Uterus (tissue), 4 donors: ENCODE data around the gene ASCC3. TPM values are rescaled to one million over a fixed set of nuclear protein-coding genes. Genes with fewer than 3 reads are reported as not detected.

Experiments
- DNase-seq, 2 donors: peaks; one replicate each; pipeline ENCODE4 v3.0.0-alpha.2; 2019 to 2020
- H3K27ac ChIP-seq, 2 donors: fragments of 200-600 bp; sonication (generic); 1 replicate in 1 of 2; 2 replicates in 1 of 2; pipeline ENCODE4 v1.5.1; 2016 to 2018
- H3K27me3 ChIP-seq, 2 donors: fragments of 200-600 bp; sonication (generic); one replicate each; pipeline ENCODE4 v1.5.1; 2018 to 2019; ENCODE audit warnings: control low read depth in 1 of 2
- H3K36me3 ChIP-seq, 2 donors: fragments of 200-600 bp; sonication (generic); one replicate each; pipeline ENCODE4 v1.5.1; 2019; ENCODE audit warnings: control low read depth in 1 of 2
- H3K4me1 ChIP-seq, 2 donors: fragments of 200-600 bp; sonication (generic); one replicate each; pipeline ENCODE4 v1.5.1; 2018 to 2019; ENCODE audit warnings: control low read depth in 1 of 2
- H3K4me3 ChIP-seq, 2 donors: fragments of 200-600 bp; sonication (generic); 1 replicate in 1 of 2; 2 replicates in 1 of 2; pipeline ENCODE4 v1.5.1; 2018 to 2019; ENCODE audit warnings: mild to moderate bottlenecking in 1 of 2
- H3K9me3 ChIP-seq, 2 donors: fragments of 200-600 bp; sonication (generic); one replicate each; pipeline ENCODE4 v1.5.1; 2019; ENCODE audit warnings: control low read depth in 1 of 2
- POLR2A ChIP-seq, 2 donors: fragments of 450-650 bp; IDR thresholded peaks; one replicate each; pipeline ENCODE4 v1.6.1; 2016; ENCODE audit warnings: antibody characterized with exemption in 2 of 2, mild to moderate bottlenecking in 1 of 2, moderate library complexity in 1 of 2
- intact Hi-C: fragments of 100-400 bp; cut with DNase I; formaldehyde crosslinking; loops from one replicate; pipeline ENCODE4 v1.15.1; 2023; ENCODE audit warnings: low total_unique reads
- total RNA-seq, 4 donors: library from RNA; depleted of rRNA in 3 of 4; stranded (reverse); fragments of >200 nt in 3 of 4; gene quantifications; one replicate each; pipeline versions ENCODE4 v1.1.0 to v1.2.4, GENCODE V29; 2014 to 2023
- TF ChIP-seq, protein P1 (sequence below), 4 experiments: fragments of 200-600 bp in 2 of 4; fragments of 450-650 bp in 2 of 4; sonication (generic) in 2 of 4; IDR thresholded peaks; one replicate each; pipeline ENCODE4 v1.5.1; 2016 to 2019; ENCODE audit warnings: antibody characterized with exemption in 4 of 4, mild to moderate bottlenecking in 2 of 4, moderate library complexity in 1 of 4
- donor health status: DM: yes; HTN: yes; CAD: no.

The ASCC3 gene
- total RNA-seq, 4 donors from 2014 or later: 14.3 to 92.4 (median 33.2) TPM

DNA sequence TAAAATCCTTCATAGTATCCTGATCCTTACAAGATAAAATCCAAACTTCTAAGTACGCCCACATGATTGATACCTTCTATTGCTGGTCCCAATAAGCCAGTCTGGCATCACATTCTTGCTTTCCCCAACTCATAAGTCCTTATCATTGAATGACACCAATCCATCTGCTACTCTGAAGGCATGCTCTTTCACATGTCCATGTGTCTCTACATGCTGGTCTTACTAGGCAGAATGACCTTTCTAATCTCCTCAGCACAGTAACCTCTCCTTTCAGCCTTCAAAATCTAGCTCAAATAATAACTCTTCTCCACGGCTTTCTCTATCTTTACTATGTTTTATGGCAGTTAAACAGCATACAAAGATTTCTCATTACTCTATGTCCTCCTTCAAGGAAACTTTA is 71.1 kb downstream of the ASCC3 start:
- no peak for TF ChIP-seq POLR2A (IDR thresholded peaks at IDR 0.05)
- TF ChIP-seq, protein P1, sequence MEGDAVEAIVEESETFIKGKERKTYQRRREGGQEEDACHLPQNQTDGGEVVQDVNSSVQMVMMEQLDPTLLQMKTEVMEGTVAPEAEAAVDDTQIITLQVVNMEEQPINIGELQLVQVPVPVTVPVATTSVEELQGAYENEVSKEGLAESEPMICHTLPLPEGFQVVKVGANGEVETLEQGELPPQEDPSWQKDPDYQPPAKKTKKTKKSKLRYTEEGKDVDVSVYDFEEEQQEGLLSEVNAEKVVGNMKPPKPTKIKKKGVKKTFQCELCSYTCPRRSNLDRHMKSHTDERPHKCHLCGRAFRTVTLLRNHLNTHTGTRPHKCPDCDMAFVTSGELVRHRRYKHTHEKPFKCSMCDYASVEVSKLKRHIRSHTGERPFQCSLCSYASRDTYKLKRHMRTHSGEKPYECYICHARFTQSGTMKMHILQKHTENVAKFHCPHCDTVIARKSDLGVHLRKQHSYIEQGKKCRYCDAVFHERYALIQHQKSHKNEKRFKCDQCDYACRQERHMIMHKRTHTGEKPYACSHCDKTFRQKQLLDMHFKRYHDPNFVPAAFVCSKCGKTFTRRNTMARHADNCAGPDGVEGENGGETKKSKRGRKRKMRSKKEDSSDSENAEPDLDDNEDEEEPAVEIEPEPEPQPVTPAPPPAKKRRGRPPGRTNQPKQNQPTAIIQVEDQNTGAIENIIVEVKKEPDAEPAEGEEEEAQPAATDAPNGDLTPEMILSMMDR (IDR thresholded peaks at IDR 0.05): no peak

GRCh38 chr6:100809346-100809745 is 71.8 kb downstream of the ASCC3 start:
- TF ChIP-seq, protein P1 (IDR thresholded peaks at IDR 0.05): no peak
- no peak for TF ChIP-seq POLR2A (IDR thresholded peaks at IDR 0.05)
- Histone ChIP-seq H3K9me3 (no peaks in the 10 kb centered on the region), H3K4me3 (no peak overlapping the region), H3K4me1 (no peaks in the 10 kb centered on the region), H3K27me3 (no peaks in the 10 kb centered on the region), H3K27ac (no peak overlapping the region), H3K36me3 (no peaks in the 10 kb centered on the region)
- intact Hi-C loops: no loop called here
- DNase-seq: no peak

More for the DNA sequence above, 71.1 kb downstream of the ASCC3 start:
- Histone ChIP-seq H3K9me3 (no peaks in the 10 kb centered on the region), H3K4me3 (no peak overlapping the region), H3K27me3 (no peaks in the 10 kb centered on the region), H3K4me1 (no peaks in the 10 kb centered on the region), H3K36me3 (no peaks in the 10 kb centered on the region), H3K27ac (no peak overlapping the region)
- intact Hi-C loops: no loop called here
- no peak for DNase-seq

GRCh38 chr6:100808638-100809275 is 72.4 kb downstream of the ASCC3 start:
- Histone ChIP-seq H3K4me1 (no peaks in the 10 kb centered on the region), H3K36me3 (no peaks in the 10 kb centered on the region), H3K27ac (no peak overlapping the region), H3K9me3 (no peaks in the 10 kb centered on the region), H3K4me3 (no peak overlapping the region), H3K27me3 (no peaks in the 10 kb centered on the region)
- intact Hi-C loops: no loop called here
- TF ChIP-seq, protein P1 (IDR thresholded peaks at IDR 0.05): no peak
- TF ChIP-seq POLR2A (IDR thresholded peaks at IDR 0.05): no peak
- no peak for DNase-seq

DNA sequence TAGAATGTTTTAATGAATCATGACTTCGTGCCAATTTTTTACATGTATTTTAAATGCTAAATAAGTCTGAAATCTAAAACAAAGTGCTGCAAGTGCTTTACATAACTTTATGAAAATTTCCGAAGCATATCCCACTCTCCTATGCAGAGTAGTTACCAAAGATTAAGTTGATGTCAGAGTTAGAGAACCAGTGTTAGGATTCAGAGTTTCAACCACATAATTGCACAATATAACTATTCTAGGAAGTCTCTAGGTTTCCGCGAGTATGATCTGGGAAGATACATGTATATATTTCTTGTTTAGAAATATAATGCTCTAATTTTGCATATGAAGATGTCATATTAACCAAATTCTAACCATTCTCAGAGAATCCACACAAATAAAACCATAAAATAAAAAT is 74.8 kb downstream of the ASCC3 start:
- DNase-seq: no peak
- H3K36me3 ChIP-seq: no peaks in the 10 kb centered on the region
- H3K9me3 ChIP-seq: no peaks in the 10 kb centered on the region
- TF ChIP-seq, protein P1 (IDR thresholded peaks at IDR 0.05): no peak
- no peak for TF ChIP-seq POLR2A (IDR thresholded peaks at IDR 0.05)
- no peaks in the 10 kb centered on the region for H3K27me3 ChIP-seq
- H3K4me3 ChIP-seq: no peak overlapping the region
- H3K27ac ChIP-seq: no peak overlapping the region
- no peaks in the 10 kb centered on the region for H3K4me1 ChIP-seq
- intact Hi-C loops: no loop called here

GRCh38 chr6:100803264-100804045 is 77.7 kb downstream of the ASCC3 start:
- Histone ChIP-seq H3K27ac (no peak overlapping the region), H3K4me3 (no peak overlapping the region), H3K4me1 (no peaks in the 10 kb centered on the region), H3K36me3 (no peaks in the 10 kb centered on the region), H3K27me3 (no peaks in the 10 kb centered on the region), H3K9me3 (no peaks in the 10 kb centered on the region)
- DNase-seq: no peak
- TF ChIP-seq, protein P1 (IDR thresholded peaks at IDR 0.05): no peak
- TF ChIP-seq POLR2A (IDR thresholded peaks at IDR 0.05): no peak
- intact Hi-C loops: no loop called here
